ENCODE measurements around the gene TENT4B.

The TENT4B gene

GRCh38 chr16:50144211-50144610, 8.9 kb upstream of the TENT4B start:
- Mint-ChIP-seq H3K4me3 (no peak overlapping the region), H3K27me3 (ENCODE audit: low read depth) (no peaks in the 10 kb centered on the region), H3K27ac (no peak overlapping the region), H3K36me3 (ENCODE audit: low read depth) (no peaks in the 10 kb centered on the region), H3K4me1 (ENCODE audit: low read depth) (no peaks in the 10 kb centered on the region), H3K9me3 (no peaks in the 10 kb centered on the region)

GRCh38 chr16:50146479-50147435, 6.3 kb upstream of the TENT4B start:
- no peak overlapping the region for H3K4me3 Mint-ChIP-seq
- H3K4me1 Mint-ChIP-seq (ENCODE audit: low read depth): peaks cover 5% of the 10 kb centered on the region
- H3K27me3 Mint-ChIP-seq (ENCODE audit: low read depth): no peaks in the 10 kb centered on the region
- no peaks in the 10 kb centered on the region for H3K9me3 Mint-ChIP-seq
- no peaks in the 10 kb centered on the region for H3K36me3 Mint-ChIP-seq (ENCODE audit: low read depth)
- H3K27ac Mint-ChIP-seq: no peak overlapping the region

DNA sequence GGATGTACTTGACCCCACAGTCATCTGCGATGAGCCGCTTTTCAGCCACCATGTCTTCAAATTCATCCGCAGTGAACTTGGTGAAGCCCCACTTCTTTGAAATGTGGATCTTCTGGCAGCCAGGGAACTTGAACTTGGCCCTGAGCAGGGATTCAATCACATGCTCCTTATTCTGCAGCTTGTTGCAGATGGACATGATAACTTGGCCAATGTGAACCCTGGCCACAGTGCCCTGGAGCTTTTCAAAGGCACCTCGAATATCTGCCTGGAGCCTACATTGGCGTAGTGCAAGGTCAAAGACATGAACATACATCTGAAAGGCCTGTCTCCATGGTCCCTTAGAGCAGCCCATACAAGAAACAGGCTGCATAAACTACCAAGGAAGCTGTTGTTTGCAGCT, 1.8 kb upstream of the TENT4B start:
- no peaks in the 10 kb centered on the region for H3K27me3 Mint-ChIP-seq (ENCODE audit: low read depth)
- H3K27ac Mint-ChIP-seq: peak overlapping the region; percentile 98
- H3K36me3 Mint-ChIP-seq (ENCODE audit: low read depth): peaks cover 10% of the 10 kb centered on the region
- no peaks in the 10 kb centered on the region for H3K9me3 Mint-ChIP-seq
- no peak overlapping the region for H3K4me3 Mint-ChIP-seq
- peaks cover 24% of the 10 kb centered on the region for H3K4me1 Mint-ChIP-seq (ENCODE audit: low read depth)

- H3K27ac Mint-ChIP-seq: peak overlapping the region; percentile 98
- peak overlapping the region; percentile 91 for H3K4me3 Mint-ChIP-seq
- no peaks in the 10 kb centered on the region for H3K9me3 Mint-ChIP-seq
- H3K36me3 Mint-ChIP-seq (ENCODE audit: low read depth): peaks cover 10% of the 10 kb centered on the region
- H3K27me3 Mint-ChIP-seq (ENCODE audit: low read depth): no peaks in the 10 kb centered on the region
- H3K4me1 Mint-ChIP-seq (ENCODE audit: low read depth): peaks cover 27% of the 10 kb centered on the region
Observed at GRCh38 chr16:50151756-50152155, 1.4 kb upstream of the TENT4B start.

GRCh38 chr16:50152351-50152806, 727 bp upstream of the TENT4B start:
- H3K36me3 Mint-ChIP-seq (ENCODE audit: low read depth): peaks cover 10% of the 10 kb centered on the region
- no peaks in the 10 kb centered on the region for H3K9me3 Mint-ChIP-seq
- no peaks in the 10 kb centered on the region for H3K27me3 Mint-ChIP-seq (ENCODE audit: low read depth)
- H3K4me1 Mint-ChIP-seq (ENCODE audit: low read depth): peaks cover 30% of the 10 kb centered on the region
- H3K27ac Mint-ChIP-seq: peak overlapping the region; percentile 98
- peak overlapping the region; percentile 91 for H3K4me3 Mint-ChIP-seq

DNA sequence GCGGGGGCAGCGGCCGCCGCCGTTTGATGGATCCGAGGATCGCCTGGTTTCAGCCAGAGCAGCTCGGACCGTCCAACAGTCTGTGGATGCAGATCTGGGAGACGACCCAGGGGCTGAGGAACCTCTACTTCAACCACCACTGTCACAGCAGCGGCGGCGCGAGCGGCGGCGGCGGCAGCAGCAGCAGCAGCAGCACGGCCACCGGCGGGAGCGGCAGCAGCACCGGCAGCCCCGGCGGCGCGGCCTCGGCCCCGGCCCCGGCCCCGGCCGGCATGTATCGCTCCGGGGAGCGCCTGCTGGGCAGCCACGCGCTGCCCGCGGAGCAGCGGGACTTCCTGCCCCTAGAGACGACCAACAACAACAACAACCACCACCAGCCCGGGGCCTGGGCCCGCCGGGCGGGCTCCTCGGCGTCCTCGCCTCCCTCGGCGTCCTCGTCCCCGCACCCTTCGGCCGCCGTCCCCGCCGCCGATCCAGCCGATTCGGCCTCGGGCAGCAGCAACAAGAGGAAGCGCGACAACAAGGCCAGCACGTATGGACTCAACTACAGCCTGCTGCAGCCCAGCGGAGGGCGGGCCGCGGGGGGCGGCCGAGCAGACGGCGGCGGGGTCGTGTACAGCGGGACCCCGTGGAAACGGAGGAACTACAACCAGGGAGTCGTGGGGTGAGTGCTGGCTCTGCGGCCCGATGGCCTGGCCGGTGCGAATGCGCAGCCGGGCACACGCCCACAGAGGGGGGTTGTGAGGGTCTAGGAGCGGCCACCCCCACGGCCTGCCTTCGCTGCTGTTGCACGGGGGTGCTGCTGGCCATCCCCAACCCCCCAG, 702 bp downstream of the TENT4B start:
- peak overlapping the region; percentile 75 for H3K27ac Mint-ChIP-seq
- peaks cover 33% of the 10 kb centered on the region for H3K4me1 Mint-ChIP-seq (ENCODE audit: low read depth)
- no peaks in the 10 kb centered on the region for H3K27me3 Mint-ChIP-seq (ENCODE audit: low read depth)
- peak overlapping the region; percentile 93 for H3K4me3 Mint-ChIP-seq
- no peaks in the 10 kb centered on the region for H3K9me3 Mint-ChIP-seq
- peaks cover 14% of the 10 kb centered on the region for H3K36me3 Mint-ChIP-seq (ENCODE audit: low read depth)

DNA sequence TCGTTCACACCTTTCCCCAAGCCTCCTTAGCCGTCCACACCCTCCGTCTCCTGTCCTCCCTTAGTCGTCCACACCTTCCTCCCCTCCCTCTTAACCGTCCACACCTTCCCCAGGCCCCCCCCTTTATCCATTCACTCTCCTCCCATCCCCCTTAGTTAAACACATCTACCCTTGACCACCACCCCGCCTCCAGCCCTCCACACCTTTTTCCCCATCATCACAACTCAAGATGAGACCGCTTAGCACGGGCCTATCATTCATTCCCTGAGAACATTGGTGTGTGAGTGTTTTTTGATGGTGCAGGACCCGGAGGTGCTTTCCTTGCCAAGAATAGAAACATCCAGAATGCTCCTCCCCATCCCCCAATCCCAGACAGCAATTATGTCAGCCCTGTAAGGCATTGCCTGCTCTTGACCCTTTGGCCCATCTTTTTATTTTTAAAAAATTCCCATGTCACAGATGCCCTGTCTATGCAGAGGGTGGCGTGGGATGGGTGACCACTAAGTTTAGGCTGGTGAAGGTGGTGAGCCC, 1.4 kb downstream of the TENT4B start:
- Mint-ChIP-seq H3K9me3 (no peaks in the 10 kb centered on the region), H3K27me3 (ENCODE audit: low read depth) (no peaks in the 10 kb centered on the region), H3K27ac (peak overlapping the region; percentile 75), H3K4me3 (peak overlapping the region; percentile 93), H3K36me3 (ENCODE audit: low read depth) (peaks cover 15% of the 10 kb centered on the region), H3K4me1 (ENCODE audit: low read depth) (peaks cover 37% of the 10 kb centered on the region)

- peak overlapping the region; percentile 75 for H3K27ac Mint-ChIP-seq
- peaks cover 22% of the 10 kb centered on the region for H3K36me3 Mint-ChIP-seq (ENCODE audit: low read depth)
- H3K27me3 Mint-ChIP-seq (ENCODE audit: low read depth): no peaks in the 10 kb centered on the region
- H3K4me3 Mint-ChIP-seq: peak overlapping the region; percentile 93
- H3K9me3 Mint-ChIP-seq: no peaks in the 10 kb centered on the region
- H3K4me1 Mint-ChIP-seq (ENCODE audit: low read depth): peaks cover 46% of the 10 kb centered on the region
Observed at GRCh38 chr16:50155925-50156324, 2.8 kb downstream of the TENT4B start.

DNA sequence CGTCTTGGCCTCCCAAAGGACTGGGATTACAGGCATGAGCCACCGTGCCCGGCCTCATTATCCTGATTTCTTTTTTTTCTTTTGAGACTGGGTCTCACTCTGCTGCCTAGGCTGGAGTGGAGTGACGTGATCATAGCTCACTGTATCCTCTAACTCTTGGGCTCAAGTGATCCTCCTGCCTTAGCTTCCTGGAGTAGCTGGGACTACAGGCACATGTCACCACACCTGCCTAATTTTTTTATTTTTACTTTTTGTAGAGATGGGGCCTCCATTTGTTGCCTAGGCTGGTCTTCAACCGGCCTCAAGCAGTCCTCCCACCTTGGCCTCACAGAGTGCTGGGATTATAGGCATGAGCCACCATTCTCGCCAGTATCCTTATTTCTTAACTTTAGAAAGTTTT, 3.5 kb downstream of the TENT4B start:
- peak overlapping the region; percentile 63 for H3K4me3 Mint-ChIP-seq
- no peak overlapping the region for H3K27ac Mint-ChIP-seq
- H3K36me3 Mint-ChIP-seq (ENCODE audit: low read depth): peaks cover 22% of the 10 kb centered on the region
- H3K27me3 Mint-ChIP-seq (ENCODE audit: low read depth): no peaks in the 10 kb centered on the region
- H3K4me1 Mint-ChIP-seq (ENCODE audit: low read depth): peaks cover 45% of the 10 kb centered on the region
- H3K9me3 Mint-ChIP-seq: no peaks in the 10 kb centered on the region

DNA sequence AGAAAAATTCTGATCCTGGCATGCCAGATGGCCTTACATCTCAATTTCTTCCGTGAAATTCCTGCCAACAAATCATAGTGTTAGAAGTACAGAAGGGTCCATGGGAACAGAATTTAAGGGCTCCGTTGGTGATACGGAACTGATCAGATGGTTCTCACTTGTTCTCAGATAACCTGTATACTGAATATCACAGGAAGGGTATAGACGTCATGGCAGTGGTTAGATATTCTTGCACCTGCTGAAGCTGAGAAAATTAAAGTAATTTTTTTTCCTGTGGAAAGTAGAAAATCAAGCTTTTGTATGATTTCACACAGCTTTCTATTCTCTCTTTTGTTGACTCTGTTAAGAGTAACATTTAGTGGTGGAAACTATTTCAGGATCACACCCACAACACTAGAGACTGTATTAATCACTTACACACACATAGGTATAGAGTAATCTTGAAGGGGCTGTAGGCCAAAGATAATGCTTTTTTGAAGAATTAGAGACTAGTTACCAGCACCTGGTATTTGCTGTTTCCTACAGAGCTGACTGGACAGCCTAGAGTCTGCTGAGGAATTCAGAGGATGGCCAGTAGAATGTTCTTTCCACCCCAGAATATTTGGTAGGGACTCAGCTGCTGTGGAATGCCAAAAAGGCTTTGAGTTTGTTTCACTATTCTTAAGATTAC, 7.5 kb downstream of the TENT4B start:
- Mint-ChIP-seq H3K4me1 (ENCODE audit: low read depth) (peaks cover 42% of the 10 kb centered on the region), H3K36me3 (ENCODE audit: low read depth) (peaks cover 12% of the 10 kb centered on the region), H3K27me3 (ENCODE audit: low read depth) (no peaks in the 10 kb centered on the region), H3K4me3 (no peak overlapping the region), H3K27ac (no peak overlapping the region), H3K9me3 (no peaks in the 10 kb centered on the region)

- Mint-ChIP-seq H3K36me3 (ENCODE audit: low read depth) (peaks cover 13% of the 10 kb centered on the region), H3K9me3 (no peaks in the 10 kb centered on the region), H3K27ac (no peak overlapping the region), H3K4me1 (ENCODE audit: low read depth) (peaks cover 44% of the 10 kb centered on the region), H3K27me3 (ENCODE audit: low read depth) (no peaks in the 10 kb centered on the region), H3K4me3 (no peak overlapping the region)
Observed at GRCh38 chr16:50161950-50162349, 8.8 kb downstream of the TENT4B start.

DNA sequence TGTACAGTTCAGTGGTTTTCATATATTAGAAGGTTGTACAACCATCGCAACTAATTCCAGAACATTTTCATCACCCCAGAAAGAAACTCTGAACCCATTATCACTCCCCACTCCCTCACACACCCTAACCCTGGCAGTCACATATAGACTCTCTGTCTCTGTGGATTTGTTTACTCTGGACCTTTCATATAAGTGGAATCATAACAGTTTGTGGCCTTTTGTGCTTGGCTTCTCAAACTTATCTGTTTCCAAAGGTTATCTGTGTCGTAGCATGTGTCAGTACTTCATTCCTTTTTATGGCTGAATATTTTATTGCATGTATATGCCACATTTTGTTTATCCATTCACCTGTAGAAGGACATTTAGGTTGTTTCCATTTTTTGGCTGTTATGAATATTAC, 12.4 kb downstream of the TENT4B start:
- Mint-ChIP-seq H3K36me3 (ENCODE audit: low read depth) (peaks cover 7% of the 10 kb centered on the region), H3K4me1 (ENCODE audit: low read depth) (peaks cover 44% of the 10 kb centered on the region), H3K27ac (no peak overlapping the region), H3K27me3 (ENCODE audit: low read depth) (no peaks in the 10 kb centered on the region), H3K9me3 (no peaks in the 10 kb centered on the region), H3K4me3 (no peak overlapping the region)

DNA sequence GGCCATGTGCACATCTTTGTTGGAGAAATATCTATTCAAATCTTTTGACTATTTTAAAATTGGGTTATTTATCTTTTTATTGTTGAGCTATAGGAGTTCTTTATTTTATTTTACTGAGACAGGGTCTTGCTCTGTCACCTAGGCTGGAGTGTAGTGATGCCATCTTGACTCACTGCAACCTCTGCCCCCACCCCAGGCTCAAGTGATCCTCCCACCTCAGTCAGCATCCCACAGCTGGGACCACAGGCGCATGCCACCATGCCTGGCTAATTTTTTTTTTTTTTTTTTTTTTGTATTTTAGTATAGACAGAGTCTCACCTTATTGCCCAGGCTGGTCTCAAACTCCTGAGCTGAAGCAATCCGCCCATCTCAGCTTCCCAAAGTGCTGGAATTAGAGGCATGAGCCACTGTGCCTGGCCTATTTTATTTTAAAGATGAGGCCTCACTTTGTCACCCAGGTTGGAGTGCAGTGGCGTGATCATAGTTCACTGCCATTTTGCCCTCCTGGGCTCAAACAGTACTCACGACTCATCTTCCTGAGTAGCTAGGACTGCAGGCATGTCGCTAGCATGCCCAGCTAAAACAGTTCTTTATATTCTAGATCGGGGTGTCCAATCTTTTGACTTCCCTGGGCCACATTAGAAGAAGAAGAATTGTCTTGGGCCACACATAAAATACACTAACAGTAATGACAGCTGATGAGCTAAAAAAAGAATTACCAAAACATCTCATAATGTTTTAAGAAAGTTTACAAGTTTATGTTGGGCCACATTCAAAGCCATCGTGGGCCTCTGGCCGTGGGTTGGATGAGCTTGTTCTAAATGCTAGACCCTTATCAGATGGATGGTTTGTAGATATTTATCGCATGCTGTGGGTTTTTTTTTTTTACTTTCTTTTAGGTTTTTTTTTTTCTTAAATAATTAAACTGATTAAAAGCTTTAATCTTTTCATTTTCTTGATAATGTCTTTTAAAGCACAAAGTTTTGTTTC, 13.7 kb downstream of the TENT4B start:
- Mint-ChIP-seq H3K27ac (peak overlapping the region; percentile 76), H3K4me1 (ENCODE audit: low read depth) (peaks cover 42% of the 10 kb centered on the region), H3K36me3 (ENCODE audit: low read depth) (peaks cover 4% of the 10 kb centered on the region), H3K27me3 (ENCODE audit: low read depth) (no peaks in the 10 kb centered on the region), H3K4me3 (peak overlapping the region; percentile 35), H3K9me3 (no peaks in the 10 kb centered on the region)
